NB4 (cell line): ENCODE results near the gene SQOR.
A peak's percentile ranks its signal among the peaks of the same experiment; 100 is the strongest.
"Not testable (repeated sequence)": the region's sequence is repeated elsewhere in the genome, so short reads cannot be mapped to it uniquely, and the experiment has no call there.

ENCODE experiments used
- DNase-seq: peaks from one replicate; pipeline ENCODE4 v3.0.0; 2010; ENCODE audit warnings: low read depth
- H3K4me3 ChIP-seq: one replicate; pipeline ENCODE4 v1.5.1; 2011; ENCODE audit warnings: mild to moderate bottlenecking, low read depth, low read length, moderate library complexity
- CTCF ChIP-seq: IDR thresholded peaks from one replicate; pipeline ENCODE4 v1.5.1; 2012; ENCODE audit warnings: low read depth, low read length
- MAX ChIP-seq: IDR thresholded peaks from 2 replicates; pipeline ENCODE4 v1.6.1; 2011; ENCODE audit warnings: low read depth, low read length
- MYC ChIP-seq: IDR thresholded peaks from 2 replicates; pipeline ENCODE4 v1.6.1; 2011; ENCODE audit warnings: low read depth, low read length
- POLR2A ChIP-seq: IDR thresholded peaks from 2 replicates; pipeline ENCODE4 v1.6.1; 2011; ENCODE audit warnings: mild to moderate bottlenecking; ENCODE audit not compliant: insufficient read length; ENCODE audit errors: extremely low read depth

Gene SQOR

DNA sequence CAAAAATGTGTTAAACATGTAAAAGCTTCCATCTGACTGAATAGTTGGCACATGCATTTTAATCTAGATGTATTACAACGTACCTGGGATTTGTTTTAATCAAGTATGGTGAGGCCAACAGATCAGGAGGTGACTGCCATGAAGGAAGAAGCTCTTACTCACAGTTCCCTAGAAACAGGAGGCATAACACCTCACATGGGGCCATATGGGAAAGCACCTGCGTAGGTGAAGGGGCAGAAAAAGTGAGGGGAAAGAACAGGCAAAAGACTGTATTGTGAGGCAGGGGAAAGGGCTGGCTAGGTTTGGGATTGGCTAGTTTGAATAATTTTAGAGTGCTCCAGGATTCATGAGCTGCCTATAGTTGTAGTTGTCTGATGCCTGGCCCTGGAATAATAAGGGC is 9.6 kb downstream of the SQOR start:
- DNase-seq = no peak
- TF ChIP-seq MYC (no peak), MAX (no peak), CTCF (no peak), POLR2A (no peak)
- H3K4me3 ChIP-seq = no peak overlapping the region

DNA sequence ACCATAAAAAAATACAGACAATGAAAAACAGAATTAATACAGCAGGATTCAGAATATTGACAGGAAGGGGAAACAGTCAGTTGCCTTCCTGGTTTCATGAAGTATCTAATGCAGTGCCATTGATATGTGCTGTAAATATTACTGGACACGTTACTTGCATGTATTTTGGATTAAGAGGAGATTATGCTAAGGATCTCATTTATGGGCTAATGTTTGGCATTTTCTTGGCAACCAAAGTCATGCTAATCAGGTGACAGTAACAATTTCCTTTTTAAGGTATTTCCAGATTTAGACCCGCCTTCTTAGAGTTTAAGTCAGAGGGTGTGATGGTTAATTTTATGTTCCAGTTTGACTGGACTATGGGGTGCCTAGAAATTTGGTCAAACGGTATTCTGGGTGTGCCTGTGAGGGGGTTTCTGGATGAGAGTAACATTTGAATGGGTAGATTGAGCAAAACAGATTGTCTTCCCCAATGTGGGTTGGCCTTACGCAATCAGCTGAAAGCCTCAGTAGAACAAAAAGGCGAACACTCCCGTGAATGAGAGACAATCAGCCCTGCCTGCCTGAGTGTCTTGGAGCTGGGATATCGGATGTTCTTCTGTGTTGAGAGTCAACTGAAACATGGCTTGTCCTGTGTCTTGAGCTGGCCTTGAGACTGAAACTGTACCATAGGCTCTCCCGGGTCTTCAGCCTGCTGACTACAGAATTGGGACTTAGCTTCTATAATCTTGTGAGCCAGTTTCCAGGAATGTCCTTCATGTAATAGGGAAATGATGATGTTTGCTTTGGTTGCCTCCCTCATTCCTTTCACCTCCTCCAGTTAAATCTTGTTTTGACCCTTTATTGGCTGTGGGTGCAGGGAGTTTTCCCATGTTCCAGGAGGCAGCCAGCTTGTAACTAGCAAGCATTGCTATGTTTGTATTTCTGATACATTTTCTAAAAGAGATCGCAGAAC is 10.5 kb downstream of the SQOR start:
- no peak for TF ChIP-seq POLR2A
- no peak overlapping the region for H3K4me3 ChIP-seq
- DNase-seq = peak; percentile 76

- no peak for DNase-seq
- no peak overlapping the region for H3K4me3 ChIP-seq
- TF ChIP-seq MYC = no peak
- no peak for TF ChIP-seq CTCF
- TF ChIP-seq POLR2A = no peak
- no peak for TF ChIP-seq MAX
Measured at GRCh38 chr15:45646220-45646619, 11.4 kb downstream of the SQOR start.

DNA sequence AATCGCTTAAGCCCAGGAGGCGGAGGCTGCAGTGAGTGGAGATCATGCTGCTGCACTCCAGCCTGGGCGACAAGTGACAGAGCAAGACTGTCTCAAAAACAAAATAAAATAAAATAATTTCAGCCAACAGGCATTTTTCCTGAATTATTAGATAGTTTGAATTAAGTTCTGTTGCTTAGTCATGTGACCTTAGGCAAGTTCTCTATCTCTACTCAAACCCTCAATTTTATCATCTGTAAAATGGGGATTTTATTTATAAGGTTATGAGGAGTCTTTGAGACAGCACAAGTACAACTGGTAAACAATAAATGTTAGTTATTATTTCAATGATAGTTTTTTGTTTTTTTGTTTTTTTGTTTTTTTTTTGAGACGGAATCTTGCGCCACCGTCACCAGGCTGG is 13.0 kb downstream of the SQOR start:
- no peak overlapping the region for H3K4me3 ChIP-seq
- DNase-seq = no peak
- TF ChIP-seq CTCF (no peak), MAX (no peak)

GRCh38 chr15:45648521-45649200 is 13.8 kb downstream of the SQOR start:
- TF ChIP-seq CTCF (no peak), MYC (no peak), POLR2A (no peak), MAX (no peak)
- no peak overlapping the region for H3K4me3 ChIP-seq
- DNase-seq = no peak

- H3K4me3 ChIP-seq, DNase-seq: not testable (repeated sequence)
Measured at GRCh38 chr15:45650007-45650406, 15.2 kb downstream of the SQOR start.
